ENCODE measurements around the gene ST7. TPM values are rescaled to one million over a fixed set of nuclear protein-coding genes. Genes with fewer than 3 reads are reported as not detected.
"Not testable (repeated sequence)": the region's sequence is repeated elsewhere in the genome, so short reads cannot be mapped to it uniquely, and the experiment has no call there.

Gene ST7
- total RNA-seq, 2 experiments from 2014 or later = 5.9 to 9.2 TPM

GRCh38 chr7:117237646-117238045, 284.3 kb downstream of the ST7 start:
- Mint-ChIP-seq H3K4me1 (ENCODE audit: low read depth) (no peaks in the 10 kb centered on the region), H3K27ac (no peak overlapping the region), H3K4me3 (no peak overlapping the region), H3K27me3 (peaks cover 4% of the 10 kb centered on the region), H3K36me3 (ENCODE audit: low read depth) (no peaks in the 10 kb centered on the region), H3K9me3 (peaks cover 4% of the 10 kb centered on the region)
- CTCF ChIA-PET = interaction anchor here (1.7 kb wide), 1 partner anchor 25 kb away, joined by 5 read pairs; no protein-coding TSS in a partner anchor
- POLR2A ChIA-PET = no interaction called here
- TF ChIP-seq CTCF (IDR thresholded peaks at IDR 0.05) = no peak
- no peak for DNase-seq
- no peak for ATAC-seq
- intact Hi-C loops (cut with micrococcal nuclease) = no loop called here

- ATAC-seq (no peak), DNase-seq (no peak)
- no peak overlapping the region for H3K27ac Mint-ChIP-seq
- no peak for TF ChIP-seq CTCF (IDR thresholded peaks at IDR 0.05)
- no peaks in the 10 kb centered on the region for H3K4me1 Mint-ChIP-seq (ENCODE audit: low read depth)
- intact Hi-C loops (cut with micrococcal nuclease) = no loop called here
- no peak overlapping the region for H3K4me3 Mint-ChIP-seq
- peaks cover 6% of the 10 kb centered on the region for H3K27me3 Mint-ChIP-seq
- peaks cover 1% of the 10 kb centered on the region for H3K9me3 Mint-ChIP-seq
- CTCF ChIA-PET = no interaction called here
- no peaks in the 10 kb centered on the region for H3K36me3 Mint-ChIP-seq (ENCODE audit: low read depth)
- POLR2A ChIA-PET = no interaction called here
These were observed 285.2 kb downstream of the ST7 start for GRCh38 chr7:117238472-117238871.

GRCh38 chr7:117238937-117239336, 285.6 kb downstream of the ST7 start:
- CTCF ChIA-PET = no interaction called here
- Mint-ChIP-seq H3K36me3 (ENCODE audit: low read depth) (no peaks in the 10 kb centered on the region), H3K27ac (no peak overlapping the region), H3K4me1 (ENCODE audit: low read depth) (no peaks in the 10 kb centered on the region), H3K4me3 (no peak overlapping the region), H3K9me3 (no peaks in the 10 kb centered on the region), H3K27me3 (peaks cover 6% of the 10 kb centered on the region)
- POLR2A ChIA-PET = no interaction called here
- intact Hi-C loops (cut with micrococcal nuclease) = no loop called here
- no peak for DNase-seq
- no peak for TF ChIP-seq CTCF (IDR thresholded peaks at IDR 0.05)
- ATAC-seq = no peak

GRCh38 chr7:117241088-117241487, 287.8 kb downstream of the ST7 start:
- intact Hi-C loops (cut with micrococcal nuclease) = no loop called here
- POLR2A ChIA-PET = no interaction called here
- Mint-ChIP-seq H3K27me3 (peaks cover 6% of the 10 kb centered on the region), H3K36me3 (ENCODE audit: low read depth) (no peaks in the 10 kb centered on the region), H3K4me1 (ENCODE audit: low read depth) (no peaks in the 10 kb centered on the region), H3K27ac (no peak overlapping the region), H3K4me3 (no peak overlapping the region), H3K9me3 (no peaks in the 10 kb centered on the region)
- CTCF ChIA-PET = no interaction called here
- ATAC-seq (no peak), DNase-seq (no peak)
- no peak for TF ChIP-seq CTCF (IDR thresholded peaks at IDR 0.05)

- no peaks in the 10 kb centered on the region for H3K9me3 Mint-ChIP-seq
- POLR2A ChIA-PET = no interaction called here
- no peaks in the 10 kb centered on the region for H3K36me3 Mint-ChIP-seq (ENCODE audit: low read depth)
- CTCF ChIA-PET = no interaction called here
- peaks cover 5% of the 10 kb centered on the region for H3K27me3 Mint-ChIP-seq
- intact Hi-C loops (cut with micrococcal nuclease) = no loop called here
- ATAC-seq (no peak), DNase-seq (no peak)
- no peak overlapping the region for H3K4me3 Mint-ChIP-seq
- no peak for TF ChIP-seq CTCF (IDR thresholded peaks at IDR 0.05)
- no peaks in the 10 kb centered on the region for H3K4me1 Mint-ChIP-seq (ENCODE audit: low read depth)
- no peak overlapping the region for H3K27ac Mint-ChIP-seq
These were observed 290.1 kb downstream of the ST7 start for GRCh38 chr7:117243390-117243789.

- H3K9me3 Mint-ChIP-seq; H3K36me3 Mint-ChIP-seq (ENCODE audit: low read depth); intact Hi-C loops (cut with micrococcal nuclease); ATAC-seq; CTCF ChIA-PET; POLR2A ChIA-PET; DNase-seq; H3K27me3 Mint-ChIP-seq; H3K27ac Mint-ChIP-seq; H3K4me3 Mint-ChIP-seq; H3K4me1 Mint-ChIP-seq (ENCODE audit: low read depth): not testable (repeated sequence)
These were observed 292.4 kb downstream of the ST7 start for GRCh38 chr7:117245703-117246102.
